ENCODE measurements around the gene PAPSS1. TPM values are rescaled to one million over a fixed set of nuclear protein-coding genes. Genes with fewer than 3 reads are reported as not detected.

PAPSS1 gene
- total RNA-seq, 1 experiment from 2014 or later: 83.6 TPM

DNA sequence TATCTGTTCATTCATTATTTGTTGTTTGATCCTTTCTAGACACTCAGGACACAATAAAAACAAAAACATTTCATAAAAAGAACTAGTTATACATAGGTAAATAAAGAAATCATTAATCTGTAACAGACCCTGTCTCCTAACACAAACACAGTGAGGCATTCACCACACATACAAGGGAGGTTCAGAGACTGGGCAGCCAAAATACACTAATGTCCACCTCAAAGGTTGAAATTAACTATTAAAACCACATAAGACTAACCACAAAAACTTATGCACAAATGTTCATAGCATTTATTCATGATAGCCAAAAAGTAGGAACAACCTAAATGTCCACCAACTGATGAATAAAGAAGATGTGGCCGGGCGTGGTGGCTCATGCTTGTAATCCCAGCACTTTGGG, 7.8 kb downstream of the PAPSS1 start:
- no peaks in the 10 kb centered on the region for H3K27me3 ChIP-seq (ENCODE audit: insufficient read depth, low read length)
- H3K4me2 ChIP-seq (ENCODE audit: insufficient read depth, insufficient read length, low read length): no peak overlapping the region
- no peak overlapping the region for H2BK12ac ChIP-seq (ENCODE audit: insufficient read length, low read depth, low read length)
- H2BK20ac ChIP-seq (ENCODE audit: low read depth, low read length, poor library complexity, severe bottlenecking): no peak overlapping the region
- H3K9me3 ChIP-seq (ENCODE audit: control insufficient read depth, low read depth, low read length): no peaks in the 10 kb centered on the region
- H3K79me1 ChIP-seq (ENCODE audit: insufficient read depth, low read depth, low read length, poor library complexity, severe bottlenecking): peaks cover 20% of the 10 kb centered on the region
- no peak overlapping the region for H3K14ac ChIP-seq (ENCODE audit: insufficient read depth, low read length)
- H2BK5ac ChIP-seq (ENCODE audit: insufficient read length, low read length): no peak overlapping the region
- no peak overlapping the region for H3K18ac ChIP-seq (ENCODE audit: insufficient read length, low read depth, low read length)
- H4K8ac ChIP-seq (replicated peaks; ENCODE audit: insufficient read length, low read depth, low read length): no peak overlapping the region
- H2AK5ac ChIP-seq (ENCODE audit: insufficient read length, low read length): no peak overlapping the region
- H4K5ac ChIP-seq (ENCODE audit: insufficient read length, low read depth, low read length): no peak overlapping the region
- no peak overlapping the region for H3K27ac Mint-ChIP-seq
- no peak overlapping the region for H2BK120ac ChIP-seq (ENCODE audit: low read depth, low read length, poor library complexity, severe bottlenecking)
- peaks cover 29% of the 10 kb centered on the region for H3K79me2 ChIP-seq (ENCODE audit: insufficient read depth, low read length)
- H3K9ac ChIP-seq (ENCODE audit: extremely low read depth, insufficient read length, low read length): no peak overlapping the region
- TF ChIP-seq, protein P1, sequence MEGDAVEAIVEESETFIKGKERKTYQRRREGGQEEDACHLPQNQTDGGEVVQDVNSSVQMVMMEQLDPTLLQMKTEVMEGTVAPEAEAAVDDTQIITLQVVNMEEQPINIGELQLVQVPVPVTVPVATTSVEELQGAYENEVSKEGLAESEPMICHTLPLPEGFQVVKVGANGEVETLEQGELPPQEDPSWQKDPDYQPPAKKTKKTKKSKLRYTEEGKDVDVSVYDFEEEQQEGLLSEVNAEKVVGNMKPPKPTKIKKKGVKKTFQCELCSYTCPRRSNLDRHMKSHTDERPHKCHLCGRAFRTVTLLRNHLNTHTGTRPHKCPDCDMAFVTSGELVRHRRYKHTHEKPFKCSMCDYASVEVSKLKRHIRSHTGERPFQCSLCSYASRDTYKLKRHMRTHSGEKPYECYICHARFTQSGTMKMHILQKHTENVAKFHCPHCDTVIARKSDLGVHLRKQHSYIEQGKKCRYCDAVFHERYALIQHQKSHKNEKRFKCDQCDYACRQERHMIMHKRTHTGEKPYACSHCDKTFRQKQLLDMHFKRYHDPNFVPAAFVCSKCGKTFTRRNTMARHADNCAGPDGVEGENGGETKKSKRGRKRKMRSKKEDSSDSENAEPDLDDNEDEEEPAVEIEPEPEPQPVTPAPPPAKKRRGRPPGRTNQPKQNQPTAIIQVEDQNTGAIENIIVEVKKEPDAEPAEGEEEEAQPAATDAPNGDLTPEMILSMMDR (conservative IDR thresholded peaks at IDR 0.05): no peak
- H3K23ac ChIP-seq (ENCODE audit: insufficient read length, low read depth, low read length): no peak overlapping the region
- no peaks in the 10 kb centered on the region for H3K27me3 Mint-ChIP-seq (ENCODE audit: low read depth)
- WGBS (ENCODE audit: extremely low coverage, insufficient read length, low lambda C conversion rate): no CpG with 5 or more reads among the region's 2 CpGs
- no peak overlapping the region for H3K4ac ChIP-seq (ENCODE audit: low read depth, low read length)
- no peak for DNase-seq
- peaks cover 16 to 28% (median 27%) of the 10 kb centered on the region in 3 experiments; a peak in 6 of 7 replicates for H3K36me3 Mint-ChIP-seq (ENCODE audit: insufficient read depth in 1 of 3, low read depth in 3 of 3)
- H3K27ac ChIP-seq (ENCODE audit: insufficient read length, low read depth, low read length): no peak overlapping the region
- H3K9me3 Mint-ChIP-seq: peaks cover 7 to 8% of the 10 kb centered on the region in 2 experiments; a peak in 4 of 5 replicates
- H3T11ph ChIP-seq (ENCODE audit: low read length): no peak overlapping the region
- H3K4me3 Mint-ChIP-seq: no peak overlapping the region
- H2AFZ ChIP-seq (ENCODE audit: low read length): no peak overlapping the region
- H3K56ac ChIP-seq (ENCODE audit: insufficient read length, low read depth, low read length): no peak overlapping the region
- no peaks in the 10 kb centered on the region for H3K23me2 ChIP-seq (ENCODE audit: insufficient read length, low read depth, low read length, poor library complexity, severe bottlenecking)
- H3K4me1 ChIP-seq (ENCODE audit: insufficient read depth, low read length): no peaks in the 10 kb centered on the region; the same call in 1 of the 2 replicates
- H3K4me1 Mint-ChIP-seq: peaks cover 43 to 46% of the 10 kb centered on the region in 2 experiments
- H4K20me1 ChIP-seq (ENCODE audit: control insufficient read depth, insufficient read depth, insufficient read length): no peaks in the 10 kb centered on the region
- H2BK15ac ChIP-seq (ENCODE audit: low read depth, low read length): no peak overlapping the region
- no peak overlapping the region for H4K91ac ChIP-seq (ENCODE audit: insufficient read length, low read depth, low read length)

All from H9 (cell line).